ENCODE measurements around the gene TCP11.

TCP11 gene

DNA sequence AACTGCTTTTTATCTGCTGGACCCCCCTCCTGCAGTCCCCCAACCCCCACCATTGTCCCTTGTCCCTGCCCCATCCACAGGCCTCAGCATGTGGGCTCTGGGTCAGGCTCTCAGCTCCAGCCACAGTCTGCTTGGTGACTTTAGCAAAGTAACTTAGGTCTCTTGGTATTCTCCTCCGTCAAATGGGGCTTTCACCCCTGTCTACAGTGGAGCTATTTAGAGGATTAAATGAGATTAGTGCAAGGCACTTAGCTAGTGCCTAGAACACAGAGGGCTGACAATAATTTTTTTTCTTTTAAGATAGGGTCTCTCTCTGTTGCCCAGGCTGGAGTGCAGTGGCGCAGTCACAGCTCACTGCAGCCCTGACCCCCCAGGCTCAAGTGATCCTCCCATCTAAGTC is 71.9 kb downstream of the TCP11 start:
- Histone ChIP-seq H3K27ac (ENCODE audit: low read depth in 2 of 2, low read length in 2 of 2) (no peak overlapping the region), H3K36me3 (ENCODE audit: control insufficient read depth in 2 of 2, insufficient read depth in 2 of 2, low read length in 2 of 2) (peaks cover 20 to 25% of the 10 kb centered on the region in 2 donors), H3K4me3 (ENCODE audit: low read length in 2 of 2) (no peak overlapping the region), H3K9me3 (ENCODE audit: control insufficient read depth in 2 of 2, low read length in 2 of 2) (no peaks in the 10 kb centered on the region), H3K4me1 (ENCODE audit: control insufficient read depth in 2 of 2, insufficient read depth in 2 of 2, low read length in 2 of 2) (no peaks in the 10 kb centered on the region), H3K9ac (ENCODE audit: low read depth in 1 of 2, low read length in 2 of 2) (no peak overlapping the region), H3K27me3 (ENCODE audit: control insufficient read depth in 2 of 2, insufficient read depth in 2 of 2, low read length in 2 of 2) (no peaks in the 10 kb centered on the region)

- H3K27ac ChIP-seq (ENCODE audit: low read depth in 2 of 2, low read length in 2 of 2): no peak overlapping the region
Measured at GRCh38 chr6:35068644-35069043, 72.5 kb downstream of the TCP11 start.

DNA sequence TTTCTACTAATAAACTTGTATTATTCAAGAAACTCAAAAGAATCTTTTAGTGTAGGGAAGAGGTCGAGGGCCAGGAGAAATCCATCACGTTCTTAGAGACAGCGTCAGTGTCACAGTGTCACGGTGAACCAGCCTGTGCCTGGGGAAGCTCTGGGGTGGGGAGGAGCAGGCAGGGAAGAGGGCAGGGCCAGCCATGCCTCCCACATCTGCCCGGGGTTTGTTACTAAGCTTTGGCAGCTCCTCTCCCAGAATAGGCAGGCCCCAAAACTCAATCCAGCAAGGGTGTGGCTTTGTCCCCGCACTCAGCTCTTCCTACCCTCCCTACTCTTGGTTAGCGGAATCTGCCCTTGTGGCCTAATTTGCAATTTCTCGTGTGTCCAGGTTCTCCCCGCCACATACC is 72.9 kb downstream of the TCP11 start:
- Histone ChIP-seq H3K4me1 (ENCODE audit: control insufficient read depth in 2 of 2, insufficient read depth in 2 of 2, low read length in 2 of 2) (no peaks in the 10 kb centered on the region), H3K36me3 (ENCODE audit: control insufficient read depth in 2 of 2, insufficient read depth in 2 of 2, low read length in 2 of 2) (peaks cover 20 to 21% of the 10 kb centered on the region in 2 donors), H3K4me3 (ENCODE audit: low read length in 2 of 2) (no peak overlapping the region), H3K9me3 (ENCODE audit: control insufficient read depth in 2 of 2, low read length in 2 of 2) (no peaks in the 10 kb centered on the region), H3K27ac (ENCODE audit: low read depth in 2 of 2, low read length in 2 of 2) (no peak overlapping the region), H3K27me3 (ENCODE audit: control insufficient read depth in 2 of 2, insufficient read depth in 2 of 2, low read length in 2 of 2) (no peaks in the 10 kb centered on the region), H3K9ac (ENCODE audit: low read depth in 1 of 2, low read length in 2 of 2) (no peak overlapping the region)

More at GRCh38 chr6:35068644-35069043, 72.5 kb downstream of the TCP11 start:
- H3K4me1 ChIP-seq (ENCODE audit: control insufficient read depth in 2 of 2, insufficient read depth in 2 of 2, low read length in 2 of 2): no peaks in the 10 kb centered on the region
- no peak overlapping the region for H3K4me3 ChIP-seq (ENCODE audit: low read length in 2 of 2)
- no peak overlapping the region for H3K9ac ChIP-seq (ENCODE audit: low read depth in 1 of 2, low read length in 2 of 2)
- H3K27me3 ChIP-seq (ENCODE audit: control insufficient read depth in 2 of 2, insufficient read depth in 2 of 2, low read length in 2 of 2): no peaks in the 10 kb centered on the region
- H3K9me3 ChIP-seq (ENCODE audit: control insufficient read depth in 2 of 2, low read length in 2 of 2): no peaks in the 10 kb centered on the region
- peaks cover 20 to 24% of the 10 kb centered on the region in 2 donors for H3K36me3 ChIP-seq (ENCODE audit: control insufficient read depth in 2 of 2, insufficient read depth in 2 of 2, low read length in 2 of 2)
